CD4-positive, CD25-positive, alpha-beta regulatory T cell (primary cell): ENCODE results near the gene OR52A1. TPM values are rescaled to one million over a fixed set of nuclear protein-coding genes. Genes with fewer than 3 reads are reported as not detected.
"Not testable (repeated sequence)": the region's sequence is repeated elsewhere in the genome, so short reads cannot be mapped to it uniquely, and the experiment has no call there.

Experiments
- ATAC-seq, 2 donors: fragments of 150-1000 bp; cut with Tn5 transposase; one replicate each; pipeline ENCODE4 v1.10.0; 2021; ENCODE audit warnings: low read depth in 2 of 2, moderate number of reproducible peaks in 2 of 2, moderate library complexity in 1 of 2
- DNase-seq, 3 donors: peaks; one replicate each; pipeline versions ENCODE4 v3.0.0 to v3.0.0-alpha.2; 2012 to 2022; ENCODE audit warnings: mixed read lengths in 1 of 3
- H3K27ac ChIP-seq: one replicate; pipeline ENCODE4 v1.7.0; 2013; ENCODE audit warnings: mild to moderate bottlenecking, low read length; ENCODE audit not compliant: insufficient read depth, poor library complexity, severe bottlenecking
- H3K27me3 ChIP-seq: one replicate; pipeline ENCODE4 v1.7.0; 2013; ENCODE audit warnings: low read length; ENCODE audit not compliant: control insufficient read depth, insufficient read depth
- H3K36me3 ChIP-seq: one replicate; pipeline ENCODE4 v1.7.0; 2013; ENCODE audit warnings: mild to moderate bottlenecking, low read length, moderate library complexity; ENCODE audit not compliant: control insufficient read depth, insufficient read depth
- H3K4me1 ChIP-seq: 2 replicates; pipeline ENCODE4 v1.7.0; 2013; ENCODE audit warnings: mild to moderate bottlenecking, low read length; ENCODE audit not compliant: insufficient read depth, control insufficient read depth, poor library complexity, severe bottlenecking
- H3K4me3 ChIP-seq: one replicate; pipeline ENCODE4 v1.7.0; 2013; ENCODE audit warnings: low read depth, mild to moderate bottlenecking, low read length, moderate library complexity
- H3K9me3 ChIP-seq, 2 experiments: 1 replicate in 1 of 2; 2 replicates in 1 of 2; pipeline ENCODE4 v1.7.0; 2013; ENCODE audit warnings: low read length in 2 of 2, mild to moderate bottlenecking in 1 of 2, moderate library complexity in 1 of 2; ENCODE audit not compliant: control insufficient read depth in 2 of 2
- H3K27ac Mint-ChIP-seq, 3 donors: one replicate each; pipeline ENCODE4 v1.8.0; 2020 to 2022; ENCODE audit warnings: mild to moderate bottlenecking in 3 of 3, mixed read lengths in 3 of 3, moderate library complexity in 2 of 3
- H3K27me3 Mint-ChIP-seq: one replicate; pipeline ENCODE4 v1.8.0; 2022; ENCODE audit warnings: mild to moderate bottlenecking, mixed read lengths
- H3K36me3 Mint-ChIP-seq: one replicate; pipeline ENCODE4 v1.8.0; 2020; ENCODE audit warnings: mixed read lengths
- H3K4me1 Mint-ChIP-seq, 4 donors: one replicate each; pipeline ENCODE4 v1.8.0; 2020 to 2022; ENCODE audit warnings: mixed read lengths in 4 of 4, mild to moderate bottlenecking in 1 of 4
- H3K4me3 Mint-ChIP-seq, 4 donors: one replicate each; pipeline ENCODE4 v1.8.0; 2020 to 2022; ENCODE audit warnings: mild to moderate bottlenecking in 4 of 4, mixed read lengths in 4 of 4, moderate library complexity in 3 of 4
- H3K9me3 Mint-ChIP-seq, 7 donors: one replicate each; pipeline ENCODE4 v1.8.0; 2020 to 2022; ENCODE audit warnings: mixed read lengths in 7 of 7, mild to moderate bottlenecking in 3 of 7, moderate library complexity in 2 of 7
- polyA plus RNA-seq, 4 donors: library from polyadenylated mRNA; unstranded; fragments of 300-500 nt; fragmentation: Illumina TruSeq; gene quantifications; one replicate each; pipeline ENCODE4 v1.2.3, GENCODE V29; 2021
- total RNA-seq: library from RNA; stranded (reverse); gene quantifications from one replicate; pipeline ENCODE4 v1.2.3, GENCODE V29; 2022

The OR52A1 gene
- total and polyA plus RNA-seq, 5 donors from 2014 or later, result not detected

DNA sequence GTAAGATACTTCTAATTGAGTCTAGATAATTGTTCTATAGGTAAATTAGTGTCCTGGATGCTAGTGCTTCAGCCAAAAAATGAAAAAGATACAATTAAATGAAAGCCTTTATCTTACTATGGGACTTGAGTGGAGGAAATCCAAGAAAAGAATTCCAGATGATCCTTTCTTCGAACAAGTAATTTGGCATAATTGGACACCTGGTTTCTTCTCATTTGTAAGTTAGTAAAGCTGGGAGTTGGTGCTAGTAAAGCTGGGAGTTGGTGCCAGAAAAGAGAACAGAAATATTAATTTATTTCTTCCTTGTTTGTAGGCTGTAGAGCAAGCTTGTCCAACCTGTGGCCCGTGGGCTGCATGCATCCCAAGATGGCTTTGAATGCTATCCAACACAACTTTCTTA lies 33.6 kb upstream of the OR52A1 start:
- ATAC-seq (no peak), DNase-seq (no peak)
- Mint-ChIP-seq H3K36me3 (no peaks in the 10 kb centered on the region), H3K4me3 (no peak overlapping the region), H3K27me3 (no peaks in the 10 kb centered on the region), H3K27ac (no peak overlapping the region), H3K4me1 (no peaks in the 10 kb centered on the region), H3K9me3 (peaks cover 0 to 11% (median 3%) of the 10 kb centered on the region in 7 donors)
- Histone ChIP-seq H3K4me1 (no peaks in the 10 kb centered on the region), H3K9me3 (peaks cover 0 to 4% of the 10 kb centered on the region in 2 experiments), H3K4me3 (no peak overlapping the region), H3K27ac (no peak overlapping the region), H3K36me3 (no peaks in the 10 kb centered on the region), H3K27me3 (no peaks in the 10 kb centered on the region)

DNA sequence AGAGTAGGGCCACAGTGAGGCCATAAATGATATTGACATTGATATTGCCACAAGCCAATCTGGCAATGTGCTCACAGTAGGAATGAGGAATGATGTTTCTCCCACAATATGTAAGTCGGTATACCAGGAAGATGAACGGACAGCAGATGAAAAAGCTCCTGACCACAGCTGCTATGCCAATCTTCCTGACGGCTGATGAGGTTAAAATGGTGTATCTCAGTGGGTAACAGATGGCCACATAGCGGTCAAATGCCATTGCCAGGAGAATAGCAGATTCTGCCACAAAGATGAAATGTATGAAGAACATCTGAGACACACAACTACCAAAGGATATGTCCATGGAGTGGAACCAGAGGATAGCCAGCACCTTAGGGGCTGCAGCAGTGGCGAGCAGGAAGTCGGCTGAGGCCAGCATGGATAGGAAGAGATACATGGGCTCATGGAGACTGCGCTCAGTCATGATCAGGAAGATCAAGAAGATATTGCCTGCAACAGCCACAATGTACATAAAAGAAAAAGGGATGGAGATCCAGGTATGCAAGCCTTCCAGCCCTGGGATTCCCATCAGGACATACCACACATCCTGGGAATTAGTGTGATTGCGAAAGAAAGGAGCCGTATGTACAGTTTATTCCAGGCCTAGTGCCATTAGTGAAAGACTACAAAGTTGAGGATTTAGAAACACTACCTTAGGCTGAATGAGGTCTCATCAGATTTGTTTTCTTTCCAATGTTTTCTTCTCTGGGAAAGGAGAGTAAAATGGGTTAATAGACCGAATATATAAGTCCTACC lies 23.7 kb upstream of the OR52A1 start:
- H3K36me3 ChIP-seq, result no peaks in the 10 kb centered on the region
- no peak overlapping the region for H3K27ac ChIP-seq
- Mint-ChIP-seq H3K36me3 (no peaks in the 10 kb centered on the region), H3K4me1 (no peaks in the 10 kb centered on the region), H3K27ac (no peak overlapping the region), H3K4me3 (no peak overlapping the region), H3K9me3 (peaks cover 0 to 2% (median 0%) of the 10 kb centered on the region in 7 donors), H3K27me3 (no peaks in the 10 kb centered on the region)
- H3K4me1 ChIP-seq, result no peaks in the 10 kb centered on the region
- H3K27me3 ChIP-seq, result no peaks in the 10 kb centered on the region
- no peak overlapping the region for H3K4me3 ChIP-seq
- no peak for DNase-seq
- no peaks in the 10 kb centered on the region for H3K9me3 ChIP-seq
- no peak for ATAC-seq

DNA sequence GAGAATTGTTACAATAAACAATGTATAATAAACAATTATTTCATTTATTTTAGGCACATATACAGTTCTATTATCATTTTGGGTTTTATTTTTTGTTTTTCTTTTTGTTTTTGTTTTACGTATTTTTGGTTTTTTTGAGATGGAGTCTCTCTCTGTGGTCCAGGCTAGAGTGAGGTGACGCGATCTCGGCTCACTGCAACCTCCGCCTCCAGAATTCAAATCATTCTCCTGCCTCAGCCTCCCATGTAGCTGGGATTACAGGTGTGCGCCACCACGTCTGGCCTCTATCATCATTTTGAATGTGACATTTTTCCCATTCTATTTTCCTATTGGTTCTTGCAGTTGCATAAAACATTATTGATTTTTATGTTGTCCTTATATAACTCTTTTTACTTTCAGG lies 20.4 kb upstream of the OR52A1 start:
- ATAC-seq, result no peak

DNA sequence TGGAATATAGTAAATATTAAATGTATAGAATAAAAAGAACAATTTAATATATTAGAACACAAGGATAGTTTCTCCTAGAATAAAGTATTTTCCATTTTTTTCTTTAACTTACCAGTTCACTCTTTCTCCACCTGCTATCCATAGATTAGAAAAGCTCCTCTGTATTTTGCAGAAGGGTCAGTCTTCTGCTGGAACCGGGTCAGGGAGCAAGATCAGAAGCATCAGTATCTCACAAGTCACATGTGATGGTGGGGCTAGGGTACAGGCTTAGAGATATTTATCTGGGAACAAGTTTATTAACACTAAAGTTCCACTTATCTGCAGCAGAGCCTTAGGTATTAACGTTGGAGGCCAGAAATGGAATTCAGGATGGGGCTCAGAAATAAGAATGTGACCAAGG lies 17.3 kb upstream of the OR52A1 start:
- no peak overlapping the region for H3K27ac ChIP-seq
- Mint-ChIP-seq H3K4me1 (no peaks in the 10 kb centered on the region), H3K4me3 (no peak overlapping the region), H3K27ac (no peak overlapping the region), H3K27me3 (no peaks in the 10 kb centered on the region), H3K36me3 (no peaks in the 10 kb centered on the region), H3K9me3 (peaks cover 0 to 6% (median 0%) of the 10 kb centered on the region in 7 donors)
- DNase-seq (no peak), ATAC-seq (no peak)
- H3K36me3 ChIP-seq, result no peaks in the 10 kb centered on the region
- no peaks in the 10 kb centered on the region for H3K9me3 ChIP-seq
- H3K27me3 ChIP-seq, result no peaks in the 10 kb centered on the region
- H3K4me3 ChIP-seq, result no peak overlapping the region
- no peaks in the 10 kb centered on the region for H3K4me1 ChIP-seq

More for the DNA sequence above, 20.4 kb upstream of the OR52A1 start:
- Histone ChIP-seq H3K27me3 (no peaks in the 10 kb centered on the region), H3K4me1 (no peaks in the 10 kb centered on the region), H3K9me3 (no peaks in the 10 kb centered on the region), H3K4me3 (no peak overlapping the region), H3K27ac (no peak overlapping the region), H3K36me3 (no peaks in the 10 kb centered on the region)
- no peak for DNase-seq
- Mint-ChIP-seq H3K27ac (no peak overlapping the region), H3K36me3 (no peaks in the 10 kb centered on the region), H3K4me3 (no peak overlapping the region), H3K4me1 (no peaks in the 10 kb centered on the region), H3K27me3 (no peaks in the 10 kb centered on the region), H3K9me3 (peaks cover 0 to 7% (median 0%) of the 10 kb centered on the region in 7 donors)

DNA sequence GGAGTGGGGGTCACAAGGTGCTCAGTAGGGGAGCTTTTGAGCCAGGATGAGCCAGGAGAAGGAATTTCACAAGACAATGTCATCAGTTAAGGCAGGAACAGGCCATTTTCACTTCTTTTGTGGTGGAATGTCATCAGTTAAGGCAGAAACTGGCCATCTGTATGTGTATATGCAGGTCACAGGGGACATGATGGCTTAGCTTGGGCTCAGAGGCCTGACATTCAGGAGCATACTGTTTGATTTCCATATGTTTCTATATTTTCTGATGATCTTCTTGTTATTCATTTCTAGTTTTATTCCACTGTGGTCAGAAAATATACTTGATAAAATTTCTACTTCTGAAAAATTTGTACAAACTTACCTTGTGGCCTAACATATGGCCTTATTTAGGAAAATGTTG lies 11.3 kb upstream of the OR52A1 start:
- not testable (repeated sequence) for ATAC-seq, H3K27ac Mint-ChIP-seq, H3K27ac ChIP-seq, H3K36me3 Mint-ChIP-seq, H3K4me1 ChIP-seq, H3K9me3 ChIP-seq, H3K9me3 Mint-ChIP-seq, H3K27me3 ChIP-seq, H3K27me3 Mint-ChIP-seq, H3K4me1 Mint-ChIP-seq, H3K36me3 ChIP-seq, H3K4me3 Mint-ChIP-seq, H3K4me3 ChIP-seq, DNase-seq

DNA sequence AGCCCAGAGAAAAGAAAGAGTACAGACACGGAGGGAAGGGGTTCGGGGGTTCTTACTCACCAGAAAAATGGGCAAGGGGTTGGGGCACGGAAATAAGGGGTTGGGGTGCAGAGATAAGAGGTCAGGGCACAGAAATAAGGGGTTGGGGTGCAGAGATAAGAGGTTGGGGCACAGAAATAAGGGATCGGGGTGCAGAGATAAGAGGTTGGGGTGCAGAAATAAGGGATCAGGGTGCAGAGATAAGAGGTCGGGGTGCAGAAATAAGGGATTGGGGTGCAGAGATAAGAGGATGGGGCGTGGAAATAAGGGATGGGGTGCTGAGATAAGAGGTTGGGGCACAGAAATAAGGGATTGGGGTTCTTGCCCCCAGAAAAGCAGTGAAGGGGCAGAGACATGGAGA lies 10.2 kb upstream of the OR52A1 start:
- not testable (repeated sequence) for H3K4me3 ChIP-seq, H3K36me3 Mint-ChIP-seq, H3K27ac ChIP-seq, H3K9me3 Mint-ChIP-seq, H3K9me3 ChIP-seq, H3K4me3 Mint-ChIP-seq, H3K4me1 ChIP-seq, H3K4me1 Mint-ChIP-seq, DNase-seq, H3K36me3 ChIP-seq, H3K27ac Mint-ChIP-seq, H3K27me3 Mint-ChIP-seq, ATAC-seq, H3K27me3 ChIP-seq

DNA sequence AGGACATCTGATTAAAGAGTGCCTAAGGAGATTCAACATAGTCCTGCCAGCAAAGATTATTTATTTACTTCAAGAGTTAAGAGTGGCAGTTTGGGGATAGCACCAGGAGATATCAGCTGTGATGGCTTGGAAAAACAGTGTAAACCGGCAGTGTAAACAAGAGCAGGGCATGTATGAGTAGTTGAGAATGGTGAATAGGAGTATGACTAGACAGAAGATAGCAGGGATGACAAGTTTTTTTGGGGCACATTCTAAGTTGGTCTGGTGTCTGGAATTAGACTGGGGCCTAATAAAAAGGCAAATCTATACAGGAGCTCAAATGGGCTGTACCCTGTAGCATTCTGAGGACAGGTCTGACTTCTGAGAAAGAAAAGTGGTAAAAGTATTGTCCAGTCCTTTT lies 6.5 kb upstream of the OR52A1 start:
- H3K36me3 ChIP-seq, H3K36me3 Mint-ChIP-seq, ATAC-seq, DNase-seq, H3K27ac ChIP-seq, H3K9me3 ChIP-seq, H3K4me3 Mint-ChIP-seq, H3K27ac Mint-ChIP-seq, H3K4me3 ChIP-seq, H3K27me3 Mint-ChIP-seq, H3K4me1 ChIP-seq, H3K9me3 Mint-ChIP-seq, H3K4me1 Mint-ChIP-seq, H3K27me3 ChIP-seq: not testable (repeated sequence)

DNA sequence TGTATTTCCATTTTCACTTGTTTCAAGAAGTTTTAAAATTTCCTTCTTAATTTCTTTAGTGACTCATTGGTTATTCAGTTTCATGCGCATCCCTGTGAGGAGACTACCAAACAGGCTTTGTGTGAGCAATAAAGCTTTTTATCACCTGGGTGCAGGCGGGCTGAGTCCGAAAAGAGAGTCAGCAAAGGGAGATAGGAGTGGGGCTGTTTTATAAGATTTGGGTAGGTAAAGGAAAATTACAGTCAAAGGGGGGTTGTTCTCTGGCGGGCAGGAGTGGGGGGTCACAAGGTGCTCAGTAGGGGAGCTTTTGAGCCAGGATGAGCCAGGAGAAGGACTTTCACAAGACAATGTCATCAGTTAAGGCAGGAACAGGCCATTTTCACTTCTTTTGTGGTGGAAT lies 5.7 kb upstream of the OR52A1 start:
- H3K4me1 Mint-ChIP-seq, H3K36me3 Mint-ChIP-seq, H3K27ac Mint-ChIP-seq, ATAC-seq, H3K4me3 ChIP-seq, H3K27me3 Mint-ChIP-seq, H3K4me1 ChIP-seq, H3K27me3 ChIP-seq, H3K9me3 Mint-ChIP-seq, H3K4me3 Mint-ChIP-seq, DNase-seq, H3K9me3 ChIP-seq, H3K36me3 ChIP-seq, H3K27ac ChIP-seq: not testable (repeated sequence)
